Dedifferentiated amniotic fluid mesenchymal stem cell (primary cell): ENCODE data around the gene SOWAHD.
A peak's percentile ranks its signal among the peaks of the same experiment; 100 is the strongest.
"Not testable (repeated sequence)": the region's sequence is repeated elsewhere in the genome, so short reads cannot be mapped to it uniquely, and the experiment has no call there.

Experiments used
- DNase-seq: peaks from one replicate; pipeline ENCODE4 v3.0.0-alpha.2; 2016; ENCODE audit errors: extremely low spot score

Gene SOWAHD, protein sequence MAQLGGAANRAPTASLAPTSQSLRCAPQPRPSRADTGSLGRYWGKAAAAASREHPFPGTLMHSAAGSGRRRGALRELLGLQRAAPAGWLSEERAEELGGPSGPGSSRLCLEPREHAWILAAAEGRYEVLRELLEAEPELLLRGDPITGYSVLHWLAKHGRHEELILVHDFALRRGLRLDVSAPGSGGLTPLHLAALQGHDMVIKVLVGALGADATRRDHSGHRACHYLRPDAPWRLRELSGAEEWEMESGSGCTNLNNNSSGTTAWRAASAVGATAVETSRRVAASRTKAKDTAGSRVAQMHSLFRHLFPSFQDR

DNA sequence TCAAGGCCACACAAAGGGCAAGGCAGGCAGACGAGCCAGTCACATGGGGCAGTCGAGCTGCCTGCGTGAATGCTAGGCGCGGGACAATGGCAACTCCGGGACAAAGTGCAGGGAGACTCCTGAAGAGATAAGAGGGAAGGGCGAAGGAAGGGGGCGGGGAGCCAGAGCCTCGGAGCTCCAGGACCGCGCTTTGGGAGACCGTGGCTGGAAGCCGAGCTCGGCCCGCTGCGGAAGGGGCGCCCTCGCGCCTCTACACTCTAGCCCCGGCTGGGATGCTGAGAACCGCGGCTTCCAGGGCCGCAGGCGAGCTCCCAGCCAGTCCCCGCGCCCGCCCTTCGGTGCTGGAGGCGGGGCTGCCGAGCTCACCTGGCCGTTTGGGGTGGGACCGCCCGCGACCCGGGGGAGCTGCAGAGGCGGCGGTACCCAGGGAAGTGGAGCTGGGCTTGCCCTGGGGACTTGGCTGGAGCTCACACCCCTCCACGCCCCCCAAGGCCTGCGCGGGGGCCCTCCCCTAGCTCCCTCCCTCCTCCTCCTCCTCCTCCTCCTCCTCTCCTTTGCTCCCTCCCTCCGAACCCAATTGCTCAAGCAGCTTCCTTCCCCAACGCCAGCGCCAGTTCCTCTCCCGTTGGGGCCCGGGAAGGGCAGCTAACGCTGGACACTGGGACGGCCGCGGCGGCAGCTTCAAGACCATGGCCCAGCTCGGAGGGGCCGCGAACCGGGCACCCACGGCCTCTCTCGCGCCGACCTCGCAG, at the start of gene SOWAHD:
TSS of gene SOWAHD (plus strand) at position 610 of the 752 bp plus-strand sequence. CDS start at position 690, 80 bp downstream.
- no peak for DNase-seq

GRCh38 chrX:119708936-119709335, 49.5 kb upstream of the SOWAHD start:
- no peak for DNase-seq

GRCh38 chrX:119709630-119710029, 48.8 kb upstream of the SOWAHD start:
- DNase-seq: no peak

DNA sequence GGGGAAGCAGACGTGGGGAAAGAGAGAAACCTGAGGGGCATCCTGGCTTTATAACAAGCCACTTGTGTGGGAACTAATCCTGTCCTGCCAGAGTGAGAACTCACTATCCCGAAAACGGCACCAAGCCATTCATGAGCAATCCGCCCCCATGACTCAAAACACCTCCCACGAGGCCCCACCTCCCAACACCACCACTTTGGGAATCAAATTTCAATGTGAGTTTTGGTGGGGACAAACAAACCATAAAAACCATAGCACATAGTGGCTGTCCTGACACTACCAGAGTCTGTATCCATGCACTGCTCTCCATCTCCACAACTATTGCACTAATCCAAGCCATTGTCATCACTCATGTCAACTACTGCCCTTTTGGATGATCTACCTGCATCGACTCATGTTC, 36.9 kb upstream of the SOWAHD start:
- DNase-seq: no peak

GRCh38 chrX:119721926-119722325, 36.5 kb upstream of the SOWAHD start:
- DNase-seq: no peak

- no peak for DNase-seq
Observed at GRCh38 chrX:119726900-119727555, 31.4 kb upstream of the SOWAHD start.

DNA sequence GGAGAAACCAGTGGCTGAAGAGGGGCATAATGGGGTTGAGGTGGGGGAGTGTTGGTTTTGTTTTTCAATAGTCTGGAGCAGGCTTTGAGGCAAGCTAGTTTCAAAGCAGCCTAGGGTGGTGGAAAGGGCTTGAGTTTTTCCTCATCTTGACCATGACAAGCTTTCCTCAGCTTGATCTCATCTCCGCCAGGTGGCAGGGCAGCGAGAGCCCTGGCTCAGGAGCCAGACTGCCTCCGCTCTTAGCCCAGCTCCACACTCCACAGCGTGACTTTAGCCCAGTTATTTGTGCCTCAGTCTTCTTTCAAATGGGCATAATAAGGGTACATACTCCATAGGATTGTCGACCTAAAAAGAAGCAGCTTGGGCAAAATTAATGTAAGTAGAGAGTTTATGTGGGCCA, 29.9 kb upstream of the SOWAHD start:
- no peak for DNase-seq

- DNase-seq: peak; percentile 59
Observed at GRCh38 chrX:119729408-119730201, 28.8 kb upstream of the SOWAHD start.

GRCh38 chrX:119734897-119735339, 23.5 kb upstream of the SOWAHD start:
- DNase-seq: no peak

GRCh38 chrX:119735467-119735866, 22.9 kb upstream of the SOWAHD start:
- DNase-seq: no peak

- DNase-seq: no peak
Observed at GRCh38 chrX:119736206-119736764, 22.1 kb upstream of the SOWAHD start.

DNA sequence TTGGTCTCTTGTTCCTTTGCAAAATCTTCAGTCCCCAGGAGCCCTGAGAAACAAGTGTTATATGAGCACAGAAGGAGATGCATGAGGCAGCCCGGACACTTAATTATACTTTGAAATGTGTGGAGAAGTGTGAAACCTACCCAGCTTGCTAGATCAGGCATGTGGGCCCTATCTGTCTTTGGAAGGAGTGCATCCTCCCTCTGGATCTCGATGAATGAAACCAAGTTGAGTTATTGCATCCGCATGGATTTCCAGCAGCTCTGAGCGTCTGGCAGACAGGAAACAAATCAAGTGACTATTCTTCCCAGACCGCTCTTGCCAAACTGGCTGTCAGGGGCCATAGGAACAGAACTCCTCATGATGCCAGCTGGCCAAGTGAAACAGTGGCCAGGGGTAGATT, 19.6 kb upstream of the SOWAHD start:
- no peak for DNase-seq

DNA sequence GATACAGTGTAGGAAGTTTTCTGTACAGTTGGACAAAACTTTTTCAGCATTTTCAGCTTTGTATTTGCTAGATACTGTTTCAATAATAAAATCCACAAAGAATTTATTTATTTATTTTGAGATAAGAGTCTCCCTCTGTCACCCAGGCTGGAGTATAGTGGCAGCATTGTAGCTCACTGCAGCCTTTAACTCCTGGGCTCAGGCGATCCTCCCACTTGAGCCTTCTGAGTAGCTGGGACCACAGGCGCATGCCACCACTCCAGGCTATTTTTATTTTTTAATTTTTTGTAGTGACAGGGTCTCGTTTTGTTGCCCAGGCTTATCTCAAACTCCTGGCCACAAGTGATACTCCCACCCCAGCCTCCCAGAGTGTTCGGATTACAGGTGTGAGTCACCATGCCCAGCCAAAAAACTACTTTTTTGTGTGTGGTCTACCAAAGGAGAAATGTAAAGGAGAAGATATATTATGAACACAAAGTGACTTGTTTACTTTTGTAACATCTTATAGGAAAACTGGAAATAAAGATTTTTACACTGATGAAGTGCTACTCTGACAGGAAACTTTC, 13.0 kb upstream of the SOWAHD start:
- DNase-seq: no peak

GRCh38 chrX:119750131-119750530, 8.3 kb upstream of the SOWAHD start:
- DNase-seq: not testable (repeated sequence)

GRCh38 chrX:119750751-119751150, 7.6 kb upstream of the SOWAHD start:
- DNase-seq: not testable (repeated sequence)

- DNase-seq: no peak
Observed at GRCh38 chrX:119753001-119753400, 5.4 kb upstream of the SOWAHD start.

DNA sequence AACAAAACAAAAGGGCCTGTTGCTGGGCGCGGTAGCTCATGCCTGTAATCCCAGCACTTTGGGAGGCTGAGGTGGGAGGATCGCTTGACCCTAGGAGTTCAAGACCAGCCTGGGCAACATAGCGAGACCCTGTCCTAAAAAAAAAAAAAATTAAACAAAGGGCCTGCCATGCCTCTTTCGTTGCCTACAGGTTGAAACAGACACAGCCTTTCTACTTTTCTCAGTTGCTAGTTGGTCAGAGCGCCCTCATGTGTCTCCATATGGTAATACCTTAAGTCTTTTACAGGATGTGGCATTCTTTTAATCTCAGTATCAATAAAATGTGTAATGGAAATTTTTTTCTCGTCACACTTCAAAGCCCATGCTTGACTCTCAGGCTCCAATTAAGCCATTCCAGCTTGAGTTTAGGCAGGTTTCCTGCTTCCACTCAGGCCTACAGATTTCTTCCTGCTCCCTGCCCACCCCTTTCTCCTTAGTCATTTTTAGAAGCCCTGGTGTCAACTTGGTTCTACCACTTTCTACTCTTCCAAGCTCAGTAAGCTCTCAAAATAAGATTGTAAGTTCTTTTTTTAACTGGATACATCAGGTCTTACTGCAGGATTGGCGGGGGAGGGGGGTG, 4.6 kb upstream of the SOWAHD start:
- DNase-seq: peak; percentile 43

- no peak for DNase-seq
Observed at GRCh38 chrX:119755981-119756533, 2.3 kb upstream of the SOWAHD start.

DNA sequence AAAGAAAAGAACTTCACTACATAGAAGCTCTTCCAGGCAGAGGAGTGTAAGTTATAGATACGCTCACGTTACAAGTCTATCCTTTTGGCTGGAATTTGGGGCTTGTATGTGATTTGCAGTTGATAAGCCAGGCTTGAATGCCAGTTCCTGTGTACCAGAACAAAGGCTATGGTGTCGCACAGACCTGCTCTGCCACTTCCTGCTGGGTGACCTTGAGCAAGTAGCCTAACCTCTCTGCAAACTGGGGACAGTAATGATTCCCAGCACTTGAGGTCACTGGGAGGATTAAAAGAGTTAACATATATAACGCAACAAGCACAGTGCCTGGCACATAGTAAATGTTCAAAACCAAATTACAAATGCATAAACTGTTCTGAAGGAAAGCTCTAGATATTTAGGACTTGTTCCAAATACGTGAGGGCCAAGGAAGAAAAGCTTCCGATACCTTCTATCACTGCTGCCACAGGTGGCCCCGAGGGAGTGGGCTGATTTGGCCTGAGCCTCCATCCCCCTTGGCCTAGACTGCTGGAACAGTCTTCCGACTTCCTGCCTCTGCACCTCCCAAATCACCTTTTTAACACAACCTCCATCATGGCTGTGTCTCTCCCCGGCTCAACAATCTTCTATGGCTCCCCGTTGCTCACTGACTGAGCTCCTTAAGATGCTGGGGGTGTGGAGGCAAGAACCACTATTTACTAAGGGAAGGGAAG, 1.3 kb upstream of the SOWAHD start:
- no peak for DNase-seq

DNA sequence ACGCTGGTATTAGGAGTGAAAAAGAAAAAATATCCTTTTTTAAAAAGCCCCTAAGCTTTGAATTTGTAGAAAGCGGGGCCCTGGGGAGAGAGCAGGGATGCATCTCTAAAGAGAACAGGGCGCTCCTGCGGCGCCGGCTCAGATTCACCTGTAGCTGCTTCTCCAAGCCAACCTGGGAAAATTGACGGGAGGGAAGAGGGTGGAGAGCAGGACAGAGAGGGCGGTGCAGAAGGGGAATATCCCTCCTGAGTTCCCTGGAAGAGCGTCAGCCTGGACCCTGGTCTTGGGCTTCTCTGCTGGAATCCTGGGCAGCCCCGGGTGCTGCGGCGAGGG, 776 bp upstream of the SOWAHD start:
- no peak for DNase-seq
